ENCODE data around the gene CEMP1. TPM values are rescaled to one million over a fixed set of nuclear protein-coding genes. Genes with fewer than 3 reads are reported as not detected.

The CEMP1 gene
- total and polyA plus RNA-seq, 10 of the 15 experiments (the other 5 are each of a cell fraction or from before 2014, with no cell fraction given), result 0.05 to 8.2 (median 1.5) TPM; not detected in 5

DNA sequence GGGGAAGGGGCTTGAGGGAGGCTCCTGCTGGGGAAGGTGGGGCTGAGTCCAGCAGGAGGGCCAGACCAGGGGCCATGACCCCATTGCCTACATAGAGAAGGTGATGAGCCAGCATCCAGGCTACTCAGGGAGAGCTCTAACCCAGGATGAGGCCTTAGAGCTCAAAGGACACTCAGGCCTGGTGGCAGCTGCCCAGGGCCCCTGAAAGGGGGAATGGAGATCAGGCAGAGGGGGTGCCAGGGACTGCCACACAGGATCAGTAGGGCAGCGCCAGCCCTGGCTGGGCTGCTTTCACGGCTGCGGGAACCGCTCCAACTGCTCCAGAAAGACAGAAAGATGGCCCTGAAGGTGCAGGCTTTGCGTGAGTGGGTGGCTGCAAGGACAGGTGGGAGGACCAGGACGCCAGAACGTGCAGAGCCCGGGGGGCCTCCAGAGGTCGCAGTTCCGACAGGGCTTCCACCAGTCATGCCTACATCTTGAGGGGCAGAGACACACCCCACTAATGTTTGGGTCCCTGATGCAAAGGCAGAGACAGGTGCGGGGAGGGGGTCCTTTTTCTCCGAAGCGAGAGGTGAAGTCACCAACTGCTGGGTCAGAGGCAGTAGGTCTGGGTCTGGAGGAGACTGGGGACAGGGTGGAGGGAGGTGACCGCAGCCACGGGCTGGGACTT, 18.3 kb downstream of the CEMP1 start:
- Histone ChIP-seq H3K36me3 (ENCODE audit: control insufficient read depth in 2 of 2, insufficient read depth in 2 of 2, low read length in 1 of 2) (peaks cover 3 to 6% of the 10 kb centered on the region in 2 experiments; a peak in 3 of 4 replicates), H3K4me2 (ENCODE audit: control insufficient read depth, insufficient read depth) (peak overlapping the region; percentile 52), H3K79me2 (ENCODE audit: control insufficient read depth, insufficient read depth, low read length) (peaks cover 39% of the 10 kb centered on the region), H3K9me3 (replicated peaks; ENCODE audit: control insufficient read depth, insufficient read depth, low read length) (no peaks in the 10 kb centered on the region), H3K27me3 (replicated peaks in 1 of 2; ENCODE audit: control insufficient read depth in 2 of 2, insufficient read depth in 2 of 2, low read length in 1 of 2) (no peaks in the 10 kb centered on the region), H3K4me3 (peak overlapping the region; percentile 75), H4K20me1 (ENCODE audit: control insufficient read depth, insufficient read depth) (peaks cover 6% of the 10 kb centered on the region; the same call in 1 of the 2 replicates), H3K4me1 (ENCODE audit: control insufficient read depth, insufficient read depth, low read length) (peaks cover 34% of the 10 kb centered on the region), H3K27ac (ENCODE audit: control insufficient read depth, insufficient read depth) (peak overlapping the region; percentile 84), H2AFZ (ENCODE audit: control insufficient read depth, low read depth, low read length) (peak overlapping the region; percentile 29), H3K9ac (ENCODE audit: control insufficient read depth, insufficient read depth, low read length) (0 out of 2 replicates have a peak overlapping the region, but pooled peaks have one; percentile 36)
- BruUV-seq (replicated peaks), result no TSS peak
- WGBS (ENCODE audit: insufficient coverage, insufficient replicate concordance, low lambda C conversion rate, missing lambda C conversion rate), result 41% methylated on average over 15 of the region's 15 CpGs
- POLR2A ChIA-PET, result interaction anchor here (0.9 to 1.7 kb wide), 3 partner anchors 19 to 358 kb away, joined by 3 to 6 read pairs (median 3); partner anchors contain the start of genes CCNF and TRAF7
- in situ Hi-C loops (cut with MboI), result no loop called here
- ATAC-seq (peak; percentile 3), DNase-seq (ENCODE audit: low read depth, low spot score) (no peak), FAIRE-seq (no peak)
- RAD21 ChIA-PET (ENCODE audit: unreplicated experiment), result interaction anchor here (1.0 to 1.3 kb wide), 2 partner anchors 43 to 240 kb away, joined by 3 to 4 read pairs; partner anchors contain the start of gene SRRM2
- SMC1A ChIA-PET (ENCODE audit: uncharacterized antibody, unreplicated experiment), result interaction anchor here (0.8 to 1.3 kb wide), 2 partner anchors 11 to 25 kb away, joined by 3 to 5 read pairs; partner anchors contain the start of gene PDPK1
- CTCF ChIA-PET, result interaction anchor here (0.6 to 1.6 kb wide), 3 partner anchors 23 to 372 kb away, joined by 3 to 4 read pairs (median 4); no protein-coding TSS in a partner anchor
- intact Hi-C loops (cut with micrococcal nuclease; ENCODE audit: unreplicated experiment), result no loop called here
- TF ChIP-seq SMARCA5 (IDR thresholded peaks at IDR 0.05) (peak; percentile 66), HDAC2 (IDR thresholded peaks at IDR 0.05) (no peak), RUNX3 (IDR thresholded peaks at IDR 0.05; ENCODE audit: low read length) (no peak), BCL3 (IDR thresholded peaks at IDR 0.05; ENCODE audit: borderline replicate concordance, insufficient read depth, low read depth, low read length, poor library complexity, severe bottlenecking) (no peak), SP1 (IDR thresholded peaks at IDR 0.05; ENCODE audit: low read depth, low read length) (no peak), NFYB (IDR thresholded peaks at IDR 0.05; ENCODE audit: insufficient read depth, low read depth, low read length) (no peak), NFYA (IDR thresholded peaks at IDR 0.05; ENCODE audit: borderline replicate concordance, low read depth, low read length) (no peak)
- TF ChIP-seq, protein P1, sequence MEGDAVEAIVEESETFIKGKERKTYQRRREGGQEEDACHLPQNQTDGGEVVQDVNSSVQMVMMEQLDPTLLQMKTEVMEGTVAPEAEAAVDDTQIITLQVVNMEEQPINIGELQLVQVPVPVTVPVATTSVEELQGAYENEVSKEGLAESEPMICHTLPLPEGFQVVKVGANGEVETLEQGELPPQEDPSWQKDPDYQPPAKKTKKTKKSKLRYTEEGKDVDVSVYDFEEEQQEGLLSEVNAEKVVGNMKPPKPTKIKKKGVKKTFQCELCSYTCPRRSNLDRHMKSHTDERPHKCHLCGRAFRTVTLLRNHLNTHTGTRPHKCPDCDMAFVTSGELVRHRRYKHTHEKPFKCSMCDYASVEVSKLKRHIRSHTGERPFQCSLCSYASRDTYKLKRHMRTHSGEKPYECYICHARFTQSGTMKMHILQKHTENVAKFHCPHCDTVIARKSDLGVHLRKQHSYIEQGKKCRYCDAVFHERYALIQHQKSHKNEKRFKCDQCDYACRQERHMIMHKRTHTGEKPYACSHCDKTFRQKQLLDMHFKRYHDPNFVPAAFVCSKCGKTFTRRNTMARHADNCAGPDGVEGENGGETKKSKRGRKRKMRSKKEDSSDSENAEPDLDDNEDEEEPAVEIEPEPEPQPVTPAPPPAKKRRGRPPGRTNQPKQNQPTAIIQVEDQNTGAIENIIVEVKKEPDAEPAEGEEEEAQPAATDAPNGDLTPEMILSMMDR (IDR thresholded peaks at IDR 0.05 in 2 of 3, conservative IDR thresholded peaks at IDR 0.05 in 1 of 3; ENCODE audit: control insufficient read depth in 2 of 3, extremely low read depth in 1 of 3, insufficient read depth in 1 of 3, low read depth in 3 of 3, low read length in 3 of 3), result peak in 2 of 3 experiments; percentile 14 to 25; a peak in 1 of 6 replicates
- TF ChIP-seq, protein P2, sequence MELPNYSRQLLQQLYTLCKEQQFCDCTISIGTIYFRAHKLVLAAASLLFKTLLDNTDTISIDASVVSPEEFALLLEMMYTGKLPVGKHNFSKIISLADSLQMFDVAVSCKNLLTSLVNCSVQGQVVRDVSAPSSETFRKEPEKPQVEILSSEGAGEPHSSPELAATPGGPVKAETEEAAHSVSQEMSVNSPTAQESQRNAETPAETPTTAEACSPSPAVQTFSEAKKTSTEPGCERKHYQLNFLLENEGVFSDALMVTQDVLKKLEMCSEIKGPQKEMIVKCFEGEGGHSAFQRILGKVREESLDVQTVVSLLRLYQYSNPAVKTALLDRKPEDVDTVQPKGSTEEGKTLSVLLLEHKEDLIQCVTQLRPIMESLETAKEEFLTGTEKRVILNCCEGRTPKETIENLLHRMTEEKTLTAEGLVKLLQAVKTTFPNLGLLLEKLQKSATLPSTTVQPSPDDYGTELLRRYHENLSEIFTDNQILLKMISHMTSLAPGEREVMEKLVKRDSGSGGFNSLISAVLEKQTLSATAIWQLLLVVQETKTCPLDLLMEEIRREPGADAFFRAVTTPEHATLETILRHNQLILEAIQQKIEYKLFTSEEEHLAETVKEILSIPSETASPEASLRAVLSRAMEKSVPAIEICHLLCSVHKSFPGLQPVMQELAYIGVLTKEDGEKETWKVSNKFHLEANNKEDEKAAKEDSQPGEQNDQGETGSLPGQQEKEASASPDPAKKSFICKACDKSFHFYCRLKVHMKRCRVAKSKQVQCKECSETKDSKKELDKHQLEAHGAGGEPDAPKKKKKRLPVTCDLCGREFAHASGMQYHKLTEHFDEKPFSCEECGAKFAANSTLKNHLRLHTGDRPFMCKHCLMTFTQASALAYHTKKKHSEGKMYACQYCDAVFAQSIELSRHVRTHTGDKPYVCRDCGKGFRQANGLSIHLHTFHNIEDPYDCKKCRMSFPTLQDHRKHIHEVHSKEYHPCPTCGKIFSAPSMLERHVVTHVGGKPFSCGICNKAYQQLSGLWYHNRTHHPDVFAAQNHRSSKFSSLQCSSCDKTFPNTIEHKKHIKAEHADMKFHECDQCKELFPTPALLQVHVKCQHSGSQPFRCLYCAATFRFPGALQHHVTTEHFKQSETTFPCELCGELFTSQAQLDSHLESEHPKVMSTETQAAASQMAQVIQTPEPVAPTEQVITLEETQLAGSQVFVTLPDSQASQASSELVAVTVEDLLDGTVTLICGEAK (IDR thresholded peaks at IDR 0.05; ENCODE audit: borderline replicate concordance), result no peak
- TF ChIP-seq, protein P3, sequence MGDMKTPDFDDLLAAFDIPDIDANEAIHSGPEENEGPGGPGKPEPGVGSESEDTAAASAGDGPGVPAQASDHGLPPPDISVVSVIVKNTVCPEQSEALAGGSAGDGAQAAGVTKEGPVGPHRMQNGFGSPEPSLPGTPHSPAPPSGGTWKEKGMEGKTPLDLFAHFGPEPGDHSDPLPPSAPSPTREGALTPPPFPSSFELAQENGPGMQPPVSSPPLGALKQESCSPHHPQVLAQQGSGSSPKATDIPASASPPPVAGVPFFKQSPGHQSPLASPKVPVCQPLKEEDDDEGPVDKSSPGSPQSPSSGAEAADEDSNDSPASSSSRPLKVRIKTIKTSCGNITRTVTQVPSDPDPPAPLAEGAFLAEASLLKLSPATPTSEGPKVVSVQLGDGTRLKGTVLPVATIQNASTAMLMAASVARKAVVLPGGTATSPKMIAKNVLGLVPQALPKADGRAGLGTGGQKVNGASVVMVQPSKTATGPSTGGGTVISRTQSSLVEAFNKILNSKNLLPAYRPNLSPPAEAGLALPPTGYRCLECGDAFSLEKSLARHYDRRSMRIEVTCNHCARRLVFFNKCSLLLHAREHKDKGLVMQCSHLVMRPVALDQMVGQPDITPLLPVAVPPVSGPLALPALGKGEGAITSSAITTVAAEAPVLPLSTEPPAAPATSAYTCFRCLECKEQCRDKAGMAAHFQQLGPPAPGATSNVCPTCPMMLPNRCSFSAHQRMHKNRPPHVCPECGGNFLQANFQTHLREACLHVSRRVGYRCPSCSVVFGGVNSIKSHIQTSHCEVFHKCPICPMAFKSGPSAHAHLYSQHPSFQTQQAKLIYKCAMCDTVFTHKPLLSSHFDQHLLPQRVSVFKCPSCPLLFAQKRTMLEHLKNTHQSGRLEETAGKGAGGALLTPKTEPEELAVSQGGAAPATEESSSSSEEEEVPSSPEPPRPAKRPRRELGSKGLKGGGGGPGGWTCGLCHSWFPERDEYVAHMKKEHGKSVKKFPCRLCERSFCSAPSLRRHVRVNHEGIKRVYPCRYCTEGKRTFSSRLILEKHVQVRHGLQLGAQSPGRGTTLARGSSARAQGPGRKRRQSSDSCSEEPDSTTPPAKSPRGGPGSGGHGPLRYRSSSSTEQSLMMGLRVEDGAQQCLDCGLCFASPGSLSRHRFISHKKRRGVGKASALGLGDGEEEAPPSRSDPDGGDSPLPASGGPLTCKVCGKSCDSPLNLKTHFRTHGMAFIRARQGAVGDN (IDR thresholded peaks at IDR 0.05), result no peak
